ENCODE measurements around the gene SYNPO. TPM values are rescaled to one million over a fixed set of nuclear protein-coding genes. Genes with fewer than 3 reads are reported as not detected.

SYNPO gene
- total RNA-seq, 2 donors from 2014 or later = 0.04 to 0.37 TPM

GRCh38 chr5:150625831-150626746 lies 14.4 kb upstream of the SYNPO start:
- peaks cover 12% of the 10 kb centered on the region for H3K27me3 Mint-ChIP-seq
- H3K4me1 Mint-ChIP-seq = peaks cover 16% of the 10 kb centered on the region
- H3K36me3 Mint-ChIP-seq (ENCODE audit: low read depth) = no peaks in the 10 kb centered on the region
- H3K27ac Mint-ChIP-seq = no peak overlapping the region
- no peak for ATAC-seq (replicated peaks)
- no peak overlapping the region for H3K4me3 Mint-ChIP-seq
- H3K9me3 Mint-ChIP-seq = no peaks in the 10 kb centered on the region

- Mint-ChIP-seq H3K4me1 (peaks cover 16% of the 10 kb centered on the region), H3K27me3 (peaks cover 12% of the 10 kb centered on the region), H3K4me3 (no peak overlapping the region), H3K27ac (no peak overlapping the region), H3K9me3 (no peaks in the 10 kb centered on the region), H3K36me3 (ENCODE audit: low read depth) (no peaks in the 10 kb centered on the region)
- no peak for ATAC-seq (replicated peaks)
Measured at GRCh38 chr5:150626853-150627276, 13.6 kb upstream of the SYNPO start.

DNA sequence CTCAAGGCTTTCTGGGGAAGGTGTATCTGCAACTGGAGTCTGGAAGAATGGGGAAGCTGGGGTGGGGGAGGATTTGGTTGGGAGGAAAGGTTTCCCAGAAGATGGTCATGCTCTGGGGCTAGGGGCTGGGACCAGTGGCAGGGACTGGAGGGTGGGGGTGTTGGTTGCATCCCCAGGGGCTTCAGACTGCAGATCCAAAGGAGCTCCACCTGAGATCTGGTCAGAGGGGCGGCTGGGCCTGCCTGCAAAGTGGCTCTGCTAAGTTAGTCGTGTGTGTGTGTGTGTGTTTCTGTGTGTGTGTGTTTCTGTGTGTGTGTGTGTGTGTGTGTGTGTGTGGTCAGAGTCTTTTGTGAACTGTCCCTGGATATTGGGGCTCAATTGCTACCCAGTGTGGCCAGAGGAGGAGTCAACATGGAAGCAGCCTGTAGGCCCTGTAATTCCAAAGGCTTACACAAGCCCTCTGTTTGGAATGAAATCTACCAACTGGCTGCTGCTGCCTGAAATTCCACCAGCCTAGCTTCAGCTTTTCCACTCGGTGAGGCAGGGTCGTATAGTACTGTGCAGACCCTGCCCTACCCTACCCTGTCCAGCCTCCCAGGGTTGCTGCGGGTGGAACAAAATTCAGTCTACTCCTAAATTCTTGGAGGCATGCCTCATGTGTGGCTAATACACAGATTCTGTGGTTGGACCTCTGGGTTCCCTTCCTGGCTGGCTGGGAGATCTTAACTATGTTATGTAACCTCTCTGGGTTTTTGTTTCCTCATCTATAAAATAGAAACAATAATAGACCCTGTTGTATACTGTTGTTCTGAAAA lies 12.5 kb upstream of the SYNPO start:
- Mint-ChIP-seq H3K27me3 (peaks cover 12% of the 10 kb centered on the region), H3K36me3 (ENCODE audit: low read depth) (no peaks in the 10 kb centered on the region), H3K4me1 (peaks cover 13% of the 10 kb centered on the region), H3K9me3 (no peaks in the 10 kb centered on the region), H3K27ac (no peak overlapping the region), H3K4me3 (no peak overlapping the region)
- no peak for ATAC-seq (replicated peaks)

DNA sequence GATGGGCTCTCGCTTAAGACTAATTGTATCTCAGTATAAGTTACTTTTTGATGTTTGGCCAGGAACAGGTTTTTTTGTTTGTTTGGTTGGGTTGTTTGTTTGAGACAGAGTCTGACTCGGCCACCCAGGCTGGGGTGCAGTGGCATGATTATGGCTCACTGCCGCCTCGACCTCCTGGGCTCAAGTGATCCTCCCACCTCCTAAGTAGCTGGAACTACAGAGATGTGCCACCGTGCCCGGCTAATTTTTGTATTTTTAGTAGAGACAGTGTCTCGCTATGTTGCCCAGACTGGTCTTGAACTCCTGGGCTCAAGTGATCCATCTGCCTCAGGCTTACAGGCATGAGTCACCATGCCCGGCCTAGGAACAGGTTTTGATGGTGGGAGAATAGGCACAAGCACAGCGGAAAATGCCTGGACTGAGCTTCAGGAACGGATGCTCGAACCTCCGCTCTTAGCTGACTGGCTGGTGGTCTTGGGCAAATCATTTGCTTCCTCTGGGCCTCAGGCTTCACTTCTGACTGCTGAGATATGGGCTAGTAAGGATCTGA lies 11.4 kb upstream of the SYNPO start:
- no peak for ATAC-seq (replicated peaks)
- no peaks in the 10 kb centered on the region for H3K9me3 Mint-ChIP-seq

GRCh38 chr5:150630016-150630415 lies 10.4 kb upstream of the SYNPO start:
- Mint-ChIP-seq H3K27ac (no peak overlapping the region), H3K9me3 (no peaks in the 10 kb centered on the region), H3K36me3 (ENCODE audit: low read depth) (no peaks in the 10 kb centered on the region), H3K4me3 (no peak overlapping the region), H3K27me3 (peaks cover 5% of the 10 kb centered on the region), H3K4me1 (no peaks in the 10 kb centered on the region)
- ATAC-seq (replicated peaks) = no peak

More for the DNA sequence above, 11.4 kb upstream of the SYNPO start:
- no peaks in the 10 kb centered on the region for H3K36me3 Mint-ChIP-seq (ENCODE audit: low read depth)
- no peak overlapping the region for H3K27ac Mint-ChIP-seq
- peaks cover 5% of the 10 kb centered on the region for H3K4me1 Mint-ChIP-seq
- no peak overlapping the region for H3K4me3 Mint-ChIP-seq
- H3K27me3 Mint-ChIP-seq = peaks cover 10% of the 10 kb centered on the region

DNA sequence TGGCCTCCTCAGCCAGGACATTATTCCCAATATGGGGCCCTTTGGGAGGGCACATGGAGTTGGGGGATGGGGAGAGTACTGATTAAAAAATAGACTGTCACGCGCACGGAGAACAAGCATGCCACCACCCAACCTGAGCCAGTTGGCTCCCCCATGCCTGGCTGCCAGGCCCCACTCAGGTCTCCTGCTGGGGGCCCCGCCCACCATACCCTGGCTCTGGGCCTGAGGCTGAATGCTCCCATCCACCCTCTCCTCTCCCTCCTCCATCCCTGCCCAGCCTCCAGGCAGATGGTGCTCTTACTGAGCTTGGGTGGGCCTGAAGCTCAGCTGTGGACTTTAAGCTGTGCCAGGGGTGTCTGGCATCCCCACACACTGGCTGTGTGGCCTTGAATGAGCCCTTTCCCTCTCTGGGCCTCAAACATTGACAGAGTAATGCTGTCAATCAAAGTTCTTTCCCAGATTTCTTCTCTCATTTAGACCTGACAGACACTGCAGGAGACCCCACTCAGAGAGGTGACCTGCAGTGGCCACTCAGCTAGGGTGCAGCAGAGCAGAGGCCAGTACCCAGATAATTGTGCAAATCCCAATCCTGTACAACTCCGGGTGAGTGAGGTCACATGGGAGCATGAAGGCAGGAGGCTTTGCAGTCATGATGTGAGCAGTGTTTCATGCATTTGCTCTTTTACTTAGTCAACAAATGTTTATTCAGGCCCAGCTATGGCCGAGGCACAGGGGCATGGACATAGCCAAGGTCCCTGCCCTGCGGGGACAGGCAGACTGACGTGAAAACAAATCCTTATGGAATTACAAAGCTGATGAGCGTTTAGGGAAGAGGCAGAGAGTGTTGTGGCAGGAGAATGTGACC lies 9.8 kb upstream of the SYNPO start:
- no peak overlapping the region for H3K4me3 Mint-ChIP-seq
- no peaks in the 10 kb centered on the region for H3K36me3 Mint-ChIP-seq (ENCODE audit: low read depth)
- H3K9me3 Mint-ChIP-seq = no peaks in the 10 kb centered on the region
- H3K4me1 Mint-ChIP-seq = no peaks in the 10 kb centered on the region
- peaks cover 5% of the 10 kb centered on the region for H3K27me3 Mint-ChIP-seq
- no peak for ATAC-seq (replicated peaks)
- H3K27ac Mint-ChIP-seq = no peak overlapping the region

DNA sequence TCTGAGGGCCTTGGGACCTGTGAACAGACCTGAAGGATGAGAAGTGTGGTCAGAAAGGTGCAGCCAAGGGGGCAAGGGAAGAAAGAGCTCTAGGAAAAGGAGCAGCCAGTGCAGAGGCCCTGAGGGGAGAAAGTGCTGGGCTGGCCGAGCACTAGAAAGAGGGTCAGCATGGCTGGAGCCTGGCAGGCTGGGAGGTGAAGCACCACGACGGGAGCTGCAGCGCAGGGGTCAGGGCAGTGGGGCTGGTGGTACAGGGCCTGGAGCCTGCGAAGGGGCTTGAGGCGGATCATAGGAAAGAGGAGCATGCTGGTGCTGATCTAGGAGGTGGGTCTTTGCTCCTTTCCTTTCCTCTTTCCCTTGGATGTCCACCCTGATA lies 9.1 kb upstream of the SYNPO start:
- Mint-ChIP-seq H3K27me3 (peaks cover 4% of the 10 kb centered on the region), H3K4me1 (no peaks in the 10 kb centered on the region), H3K36me3 (ENCODE audit: low read depth) (no peaks in the 10 kb centered on the region), H3K27ac (no peak overlapping the region), H3K9me3 (no peaks in the 10 kb centered on the region), H3K4me3 (no peak overlapping the region)
- no peak for ATAC-seq (replicated peaks)

DNA sequence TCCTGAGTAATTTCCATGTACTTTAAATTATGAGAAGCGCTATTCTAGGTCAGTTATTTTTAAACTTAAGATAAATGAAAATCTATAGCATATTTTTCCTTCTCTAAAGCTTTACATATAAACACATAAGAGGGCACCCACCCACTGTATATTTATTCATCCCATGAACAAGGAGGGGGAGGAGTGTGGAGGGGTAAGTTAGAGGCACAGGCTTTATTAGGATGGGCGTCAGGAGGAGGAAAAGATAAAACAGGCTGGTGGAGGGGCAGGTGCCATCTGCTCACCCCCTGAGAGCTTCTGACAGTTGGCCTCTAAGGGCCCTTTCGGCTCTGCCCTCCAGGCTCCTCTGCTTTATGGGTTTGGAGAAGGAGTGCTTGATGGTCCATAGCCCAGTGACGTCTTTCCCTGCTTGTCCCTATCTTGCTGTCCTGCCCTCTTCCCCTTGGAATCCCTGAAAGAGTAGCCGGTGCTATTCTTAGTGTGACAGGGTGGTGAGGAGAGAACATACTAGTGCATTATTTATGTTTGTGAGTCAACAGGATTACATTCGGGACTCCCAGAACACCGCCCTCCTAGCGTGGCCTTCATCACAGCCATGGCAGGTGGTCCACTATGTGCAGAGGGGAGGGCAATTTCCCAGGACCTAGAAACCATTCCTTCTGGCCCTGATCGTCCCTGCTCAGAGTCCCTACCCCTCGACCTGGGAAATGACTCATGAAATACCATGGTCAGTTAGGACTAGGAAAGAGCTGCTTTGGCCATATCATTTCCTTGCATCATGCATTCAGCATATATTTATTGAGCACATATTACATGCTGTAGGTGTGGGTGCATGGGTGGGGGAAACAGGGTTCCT lies 7.9 kb upstream of the SYNPO start:
- no peak for ATAC-seq (replicated peaks)
- no peaks in the 10 kb centered on the region for H3K9me3 Mint-ChIP-seq

DNA sequence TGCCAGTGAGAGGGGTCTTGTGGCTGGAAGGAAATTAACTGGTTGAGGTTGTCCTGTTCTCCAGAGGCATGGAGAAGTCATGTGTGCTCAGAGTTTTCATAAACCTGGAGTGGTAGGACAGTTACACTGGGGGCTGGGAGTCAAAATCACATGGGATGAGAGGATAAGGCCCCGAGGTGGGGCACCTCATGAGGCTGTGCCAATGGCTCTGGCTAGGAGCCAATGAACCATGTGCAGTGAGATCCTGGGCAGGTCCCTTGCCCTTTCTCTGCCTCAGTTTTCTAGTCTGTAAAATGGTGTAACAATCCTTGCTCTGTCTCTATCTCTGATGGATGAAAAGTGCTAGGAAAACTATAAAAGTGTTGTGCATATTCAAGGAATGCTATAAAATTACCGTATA lies 7.0 kb upstream of the SYNPO start:
- Mint-ChIP-seq H3K9me3 (no peaks in the 10 kb centered on the region), H3K4me3 (no peak overlapping the region), H3K27ac (no peak overlapping the region), H3K36me3 (ENCODE audit: low read depth) (no peaks in the 10 kb centered on the region), H3K27me3 (peaks cover 13% of the 10 kb centered on the region), H3K4me1 (no peaks in the 10 kb centered on the region)
- ATAC-seq (replicated peaks) = no peak

More for the DNA sequence above, 7.9 kb upstream of the SYNPO start:
- no peak overlapping the region for H3K27ac Mint-ChIP-seq
- H3K27me3 Mint-ChIP-seq = peaks cover 8% of the 10 kb centered on the region
- H3K36me3 Mint-ChIP-seq (ENCODE audit: low read depth) = no peaks in the 10 kb centered on the region
- H3K4me3 Mint-ChIP-seq = no peak overlapping the region
- no peaks in the 10 kb centered on the region for H3K4me1 Mint-ChIP-seq

GRCh38 chr5:150636391-150637244 lies 3.8 kb upstream of the SYNPO start:
- ATAC-seq (replicated peaks) = no peak
- no peak overlapping the region for H3K4me3 Mint-ChIP-seq

DNA sequence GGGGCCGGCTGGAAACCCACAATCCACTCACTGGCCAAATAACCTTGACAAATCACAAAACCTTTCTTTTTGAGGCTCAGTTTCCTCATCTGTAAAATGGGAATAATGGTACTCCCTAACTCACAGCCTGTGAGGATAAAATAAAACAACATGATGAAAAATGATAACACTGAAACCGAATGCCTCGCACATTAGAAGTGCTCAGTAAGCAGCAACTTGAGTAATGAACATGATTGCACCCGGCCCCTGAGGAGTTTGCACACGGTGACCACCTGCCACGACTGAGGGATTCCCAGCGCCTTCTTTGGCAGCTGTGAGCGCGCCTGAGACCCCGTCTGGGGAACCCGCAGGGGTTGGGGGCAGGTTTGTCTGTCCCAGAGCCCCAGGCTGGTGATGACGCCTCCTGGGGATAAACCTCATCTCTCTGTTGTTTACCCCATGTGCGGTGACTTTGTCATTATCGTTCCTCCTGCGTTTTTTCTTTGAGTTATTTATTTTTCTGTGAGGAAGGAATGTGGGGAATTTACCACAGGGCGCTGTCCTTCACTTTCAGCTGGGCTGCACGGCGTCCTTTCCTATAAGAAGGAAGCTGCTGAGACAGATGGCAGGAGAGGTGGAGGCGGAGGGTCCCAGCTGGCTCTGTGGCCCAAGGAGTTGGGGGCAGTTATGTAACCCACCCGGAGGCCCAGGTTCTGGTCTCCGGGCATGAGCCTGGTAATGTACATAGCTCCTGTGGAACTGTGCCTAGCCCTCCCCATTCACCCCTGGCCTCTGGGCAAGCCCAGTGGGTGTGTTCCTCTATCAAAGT lies 3.0 kb upstream of the SYNPO start:
- no peaks in the 10 kb centered on the region for H3K9me3 Mint-ChIP-seq
- no peak overlapping the region for H3K27ac Mint-ChIP-seq
- H3K27me3 Mint-ChIP-seq = peaks cover 13% of the 10 kb centered on the region
- ATAC-seq (replicated peaks) = no peak
- no peak overlapping the region for H3K4me3 Mint-ChIP-seq
- H3K36me3 Mint-ChIP-seq (ENCODE audit: low read depth) = no peaks in the 10 kb centered on the region
- H3K4me1 Mint-ChIP-seq = no peaks in the 10 kb centered on the region

More at GRCh38 chr5:150636391-150637244, 3.8 kb upstream of the SYNPO start:
- Mint-ChIP-seq H3K9me3 (no peaks in the 10 kb centered on the region), H3K27me3 (peaks cover 13% of the 10 kb centered on the region), H3K27ac (no peak overlapping the region), H3K4me1 (no peaks in the 10 kb centered on the region), H3K36me3 (ENCODE audit: low read depth) (no peaks in the 10 kb centered on the region)

DNA sequence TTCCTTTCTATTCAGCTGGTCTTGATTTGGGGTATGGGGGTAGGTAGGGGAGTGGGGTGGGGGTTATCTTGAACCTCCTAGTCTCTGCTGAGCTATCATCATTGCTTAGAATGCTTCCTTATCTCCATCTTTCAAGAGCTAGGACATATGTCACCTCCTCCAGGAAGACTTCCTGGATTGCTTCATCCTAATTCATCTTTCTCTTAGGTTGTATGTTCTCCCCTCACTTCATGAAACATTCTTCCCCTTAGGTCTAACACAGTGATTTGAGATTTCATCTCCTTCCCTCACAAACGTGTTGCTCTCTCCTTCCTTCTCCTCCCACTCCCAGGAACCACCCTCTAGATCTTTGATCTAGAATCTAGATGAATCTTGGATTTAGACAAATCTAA lies 2.4 kb upstream of the SYNPO start:
- H3K27ac Mint-ChIP-seq = no peak overlapping the region
- H3K9me3 Mint-ChIP-seq = no peaks in the 10 kb centered on the region
- no peaks in the 10 kb centered on the region for H3K4me1 Mint-ChIP-seq
- no peak for ATAC-seq (replicated peaks)
- H3K27me3 Mint-ChIP-seq = peaks cover 13% of the 10 kb centered on the region
- H3K36me3 Mint-ChIP-seq (ENCODE audit: low read depth) = no peaks in the 10 kb centered on the region
- H3K4me3 Mint-ChIP-seq = no peak overlapping the region
